GM18505 (cell line): Measurements from ENCODE around the gene RPTOR.

Experiments
- ATAC-seq: cut with Tn5 transposase; IDR thresholded peaks from one replicate; pipeline ENCODE4 v1.9.1; 2021; ENCODE audit not compliant: unreplicated experiment
- POLR2A ChIP-seq: IDR thresholded peaks from 4 replicates; pipeline ENCODE4 v1.6.1; 2011; ENCODE audit warnings: borderline replicate concordance; ENCODE audit not compliant: insufficient read depth, insufficient read length; ENCODE audit errors: extremely low read depth

Gene RPTOR

DNA sequence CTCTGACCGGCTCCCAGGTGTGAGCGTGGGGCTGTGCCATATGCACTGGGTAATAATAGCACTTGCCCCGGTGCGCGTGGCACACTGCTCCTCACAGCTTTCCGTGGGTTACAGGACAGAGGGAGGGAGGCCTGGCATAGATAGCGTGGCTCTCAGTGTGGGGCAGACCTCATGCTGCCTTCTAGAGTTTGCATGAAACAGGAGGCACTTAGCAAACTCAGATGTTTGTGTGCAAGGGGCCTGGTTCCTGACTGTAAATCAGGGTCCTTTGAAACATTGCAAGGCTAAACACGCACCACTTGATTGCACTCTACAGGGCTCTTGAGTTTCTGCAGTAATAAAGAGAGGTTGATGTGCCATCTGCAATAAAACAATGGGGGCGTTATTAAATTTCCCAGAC lies 101.7 kb downstream of the RPTOR start:
- TF ChIP-seq POLR2A: no peak
- no peak for ATAC-seq

DNA sequence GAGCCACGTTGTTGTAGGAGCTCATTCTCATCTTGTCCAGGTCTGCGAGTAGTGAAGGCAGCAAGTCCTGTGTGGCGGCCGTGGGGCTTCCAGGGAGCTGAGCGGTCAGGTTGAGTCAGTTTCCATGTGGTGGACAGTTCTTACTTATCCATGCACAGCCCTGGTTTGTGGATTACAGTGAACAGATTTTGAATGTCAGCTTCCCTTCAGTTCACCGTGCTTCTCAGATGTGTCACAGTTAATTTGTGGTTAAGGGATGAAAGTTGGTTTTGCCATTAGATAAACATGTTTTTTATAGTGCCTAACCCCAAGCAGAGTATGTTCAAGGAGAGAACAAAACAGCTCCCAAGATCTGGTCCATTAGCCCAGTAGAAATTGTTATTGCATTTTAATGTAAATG lies 103.1 kb downstream of the RPTOR start:
- TF ChIP-seq POLR2A: no peak
- no peak for ATAC-seq

DNA sequence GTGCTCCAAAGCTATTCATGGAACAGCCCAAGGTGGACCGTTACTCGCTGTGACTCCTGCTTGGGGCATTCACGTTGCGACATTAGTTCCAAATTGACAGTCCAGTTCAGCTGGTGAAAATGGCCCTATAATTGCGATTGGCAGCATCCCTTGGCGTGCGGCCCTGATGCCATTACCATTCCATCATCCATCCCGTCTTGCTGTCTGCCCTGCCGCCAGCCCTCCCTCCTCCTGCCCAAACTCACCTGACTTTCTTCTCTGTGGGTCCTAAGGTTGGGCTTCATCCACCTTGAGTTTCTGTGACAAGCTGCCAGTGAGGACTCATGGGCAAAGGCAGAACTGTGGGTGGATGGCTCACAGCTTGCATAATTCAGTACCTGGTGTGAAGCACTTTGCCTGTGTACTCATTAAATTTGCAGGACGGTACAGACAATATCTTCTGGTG lies 104.6 kb downstream of the RPTOR start:
- TF ChIP-seq POLR2A: no peak
- ATAC-seq: no peak

DNA sequence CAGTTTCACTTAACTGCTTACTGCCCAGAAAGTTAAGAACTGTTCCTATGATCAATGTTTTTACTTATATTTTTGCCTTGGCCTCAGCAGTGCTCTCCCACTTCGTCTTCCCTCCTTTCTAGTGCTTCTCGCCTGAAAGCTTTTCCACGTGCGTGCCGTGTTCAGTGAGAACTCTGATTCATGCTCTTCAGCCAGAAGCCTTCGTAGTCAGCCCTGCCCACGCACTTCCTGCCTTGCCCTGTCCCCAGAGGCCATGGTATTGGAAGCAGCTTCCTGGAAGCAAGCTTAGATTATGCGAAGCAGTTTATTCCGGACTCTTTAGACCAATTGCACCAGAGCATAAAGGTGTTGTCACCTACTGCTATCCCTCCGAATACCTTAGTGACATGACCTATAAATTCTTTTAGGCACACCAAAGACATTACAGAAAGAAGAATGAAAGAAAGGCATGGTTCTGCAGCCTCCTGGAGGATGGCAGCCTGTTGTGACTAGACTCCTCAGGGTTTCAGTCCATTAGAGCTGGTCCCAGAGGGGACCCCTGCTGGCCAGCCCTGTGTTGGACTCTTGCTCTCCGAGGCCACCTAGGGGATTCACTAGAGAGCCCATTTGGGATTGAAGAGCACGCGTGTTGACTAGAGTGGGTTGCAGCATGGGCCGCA lies 105.2 kb downstream of the RPTOR start:
- no peak for ATAC-seq
- TF ChIP-seq POLR2A: no peak

DNA sequence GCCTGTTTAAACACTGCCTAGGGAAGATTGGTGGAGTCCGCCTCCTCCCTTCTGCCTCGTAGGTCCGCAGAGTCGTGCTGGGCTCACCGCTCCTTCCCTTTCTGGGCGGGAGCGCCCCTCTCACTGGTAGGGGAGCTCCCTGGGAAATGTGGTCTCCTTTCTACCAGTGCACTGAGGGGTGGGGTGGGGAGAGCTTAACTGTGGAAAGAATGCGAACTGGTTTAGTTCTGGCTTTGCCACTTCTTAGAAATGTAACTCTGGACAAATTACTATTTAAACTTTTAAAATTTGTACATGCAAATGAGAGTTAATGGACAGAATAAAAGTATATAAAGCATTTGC lies 105.7 kb downstream of the RPTOR start:
- ATAC-seq: no peak
- no peak for TF ChIP-seq POLR2A

DNA sequence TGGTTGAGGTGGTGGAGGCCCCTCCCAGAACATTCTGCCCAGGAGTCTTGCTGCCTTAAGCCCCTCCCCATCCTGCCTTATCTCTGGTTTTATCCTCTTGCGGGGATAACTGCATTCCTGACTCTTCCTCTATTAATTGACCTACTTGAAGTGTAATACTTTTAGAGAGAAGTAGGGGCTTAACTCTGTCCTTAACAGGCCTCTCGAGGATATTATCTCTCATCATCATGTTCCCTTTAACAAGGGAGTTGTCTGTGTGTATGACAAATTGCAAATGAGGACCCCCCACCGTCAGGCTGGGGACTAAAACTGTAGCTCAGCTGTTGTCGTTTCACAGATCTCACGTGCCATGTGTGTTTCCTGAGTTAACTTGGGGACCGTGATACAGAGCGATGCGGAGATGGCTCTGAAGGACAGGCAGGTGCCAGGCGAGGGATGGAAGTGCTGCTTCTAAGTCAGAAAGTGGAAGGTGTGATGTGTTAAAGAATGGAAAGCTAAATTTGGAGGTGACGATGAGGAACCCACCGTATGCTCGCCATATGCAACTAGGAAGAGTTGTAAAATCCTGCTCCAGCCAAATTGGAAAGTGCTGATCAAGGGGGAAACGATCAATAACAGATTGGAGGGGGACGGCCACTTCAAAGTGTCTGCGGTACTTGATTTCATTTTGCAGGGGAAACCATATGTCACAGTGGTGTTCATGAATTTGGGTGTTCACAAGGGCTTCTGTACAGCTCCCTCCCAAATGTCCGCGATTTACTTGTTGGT lies 106.3 kb downstream of the RPTOR start:
- TF ChIP-seq POLR2A: no peak
- ATAC-seq: no peak

DNA sequence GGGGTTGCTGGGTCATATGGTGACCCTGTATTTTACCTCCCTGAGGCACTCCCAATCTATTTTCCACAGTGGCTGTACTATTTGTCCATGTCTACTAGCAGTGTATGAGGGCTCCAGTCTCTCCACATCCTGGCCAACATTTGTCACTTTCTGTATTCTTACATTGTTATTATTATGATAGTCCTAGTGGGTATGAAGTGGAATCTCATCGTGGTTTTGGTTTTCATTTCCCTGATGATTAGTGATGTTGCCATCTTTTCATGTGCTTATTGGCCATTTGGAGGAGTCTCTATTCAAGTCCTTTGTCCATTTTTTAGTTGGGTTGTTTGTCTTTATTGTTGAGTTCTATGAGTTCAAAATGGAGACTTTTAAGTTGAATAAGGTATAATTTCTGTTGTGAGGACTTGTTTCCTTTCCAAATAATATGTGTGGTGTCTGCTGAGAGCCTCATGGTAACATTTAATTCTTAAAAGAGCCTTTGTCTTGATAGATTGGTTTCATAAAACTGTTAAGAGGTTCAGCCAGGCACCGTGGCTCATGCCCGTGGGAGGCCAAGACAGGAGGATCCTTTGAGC lies 108.2 kb downstream of the RPTOR start:
- ATAC-seq: no peak
- no peak for TF ChIP-seq POLR2A

DNA sequence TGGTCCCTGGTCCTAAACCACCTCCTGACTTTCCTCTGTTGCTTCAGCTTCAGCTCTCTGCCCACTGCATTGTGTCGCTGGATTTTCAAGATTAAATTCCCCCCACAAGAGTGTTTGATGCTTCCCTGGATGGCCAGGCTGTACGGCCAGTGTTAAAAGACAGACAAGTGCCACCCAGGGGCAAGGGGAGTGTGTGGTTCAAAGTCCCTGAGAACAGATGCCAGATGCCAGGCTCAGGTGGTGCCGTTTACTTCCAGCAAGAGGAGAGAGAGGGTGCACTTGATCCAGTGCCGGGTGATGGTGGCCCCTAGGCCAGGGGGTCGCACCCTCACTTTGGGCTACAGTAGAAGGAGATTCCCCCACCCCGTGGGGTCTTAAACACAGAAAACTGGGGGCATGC lies 109.2 kb downstream of the RPTOR start:
- no peak for TF ChIP-seq POLR2A
- ATAC-seq: no peak

DNA sequence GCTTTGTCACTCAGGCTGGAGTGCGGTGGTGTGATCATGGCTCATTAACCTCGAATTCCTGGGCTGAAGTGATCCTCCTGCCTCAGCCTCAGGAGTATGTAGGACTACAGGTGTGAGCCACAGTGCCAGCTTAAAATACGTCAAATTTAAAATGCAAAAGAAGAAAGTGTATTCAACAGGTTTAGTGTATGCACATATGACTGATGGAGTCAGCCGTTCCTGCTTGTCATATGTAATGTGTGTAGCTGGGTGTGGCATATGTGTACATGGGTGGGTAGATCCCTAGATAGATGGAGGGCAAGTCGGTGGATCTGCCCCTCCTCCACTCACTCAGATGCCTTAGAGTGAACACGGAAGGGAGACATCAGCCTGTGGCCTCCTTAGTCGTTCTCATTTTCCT lies 111.0 kb downstream of the RPTOR start:
- no peak for TF ChIP-seq POLR2A
- ATAC-seq: no peak

DNA sequence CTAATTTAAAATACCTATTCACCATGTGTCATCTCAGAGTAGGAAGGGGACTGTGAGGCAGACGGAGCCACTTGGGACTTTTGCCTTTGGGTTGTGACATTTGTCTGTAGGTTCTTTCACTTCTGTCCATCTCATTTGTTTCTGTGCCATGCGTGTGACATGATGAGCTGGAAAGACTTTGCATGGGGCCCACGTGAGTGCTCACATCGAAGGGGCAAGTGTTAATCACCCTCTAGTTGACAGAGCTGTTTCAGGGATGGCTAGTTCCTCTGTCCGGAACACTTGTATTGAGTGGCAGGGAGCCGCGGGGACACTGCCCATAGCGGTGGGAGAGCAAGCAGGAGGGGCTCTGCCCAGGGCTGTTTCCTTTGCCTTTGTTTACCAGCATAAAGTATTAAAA lies 112.0 kb downstream of the RPTOR start:
- TF ChIP-seq POLR2A: no peak

DNA sequence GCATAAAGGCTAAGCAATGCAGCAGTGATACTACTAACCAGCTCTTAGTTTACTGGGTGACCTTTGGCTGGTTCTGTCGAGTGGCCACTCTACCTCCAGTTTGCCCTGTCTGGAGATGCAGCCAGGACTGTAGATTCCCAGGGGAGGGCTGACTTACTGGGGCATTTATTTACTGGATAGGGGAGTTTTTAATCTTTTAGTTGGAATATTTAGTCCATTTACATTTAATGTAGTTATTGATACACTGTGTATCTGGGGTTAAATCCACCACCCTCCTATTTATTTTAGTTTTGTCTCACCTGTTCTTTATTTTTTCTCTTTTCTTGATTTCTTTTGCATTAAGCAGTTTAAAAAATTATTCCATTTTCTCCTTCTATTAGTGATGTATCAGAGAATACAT lies 112.9 kb downstream of the RPTOR start:
- TF ChIP-seq POLR2A: no peak
- no peak for ATAC-seq

More for the DNA sequence above, 112.0 kb downstream of the RPTOR start:
- no peak for ATAC-seq

DNA sequence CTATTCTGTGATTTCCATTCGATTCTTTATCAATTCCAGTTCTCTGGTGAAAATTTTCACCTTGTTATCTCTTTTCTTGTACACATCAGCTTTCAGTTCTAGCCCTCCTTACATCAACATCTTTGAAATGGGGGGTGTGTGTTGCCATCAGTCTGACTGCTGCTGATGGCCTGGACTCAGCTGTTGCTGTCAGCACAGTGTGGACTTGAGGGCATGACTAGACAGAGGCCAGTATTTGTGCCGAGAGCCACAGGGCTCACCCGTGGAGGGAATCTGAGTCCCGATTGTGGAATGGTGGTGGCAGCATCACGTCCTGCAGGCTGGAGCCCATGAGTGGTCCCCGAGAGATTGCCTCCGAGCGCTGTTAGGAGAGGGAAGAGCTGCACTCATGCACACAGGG lies 114.2 kb downstream of the RPTOR start:
- no peak for TF ChIP-seq POLR2A
- no peak for ATAC-seq

DNA sequence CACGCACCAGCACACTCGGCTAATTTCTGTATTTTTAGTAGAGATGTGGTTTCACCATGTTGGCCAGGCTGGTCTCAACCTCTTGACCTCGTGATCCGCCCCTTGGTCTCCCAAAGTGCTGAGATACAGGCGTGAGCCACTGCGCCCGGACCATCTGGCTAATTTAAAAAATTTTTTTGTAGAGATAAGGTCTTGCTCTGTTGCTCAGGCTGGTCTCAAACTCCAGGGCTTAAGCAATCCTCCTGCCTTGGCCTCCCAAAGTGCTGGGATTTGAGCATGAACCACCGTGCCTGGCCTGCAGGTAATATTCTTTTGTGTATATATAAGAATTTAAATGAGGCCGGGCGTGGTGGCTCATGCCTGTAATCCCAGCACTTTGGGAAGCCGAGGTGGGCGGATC lies 115.0 kb downstream of the RPTOR start:
- TF ChIP-seq POLR2A: no peak
- no peak for ATAC-seq

DNA sequence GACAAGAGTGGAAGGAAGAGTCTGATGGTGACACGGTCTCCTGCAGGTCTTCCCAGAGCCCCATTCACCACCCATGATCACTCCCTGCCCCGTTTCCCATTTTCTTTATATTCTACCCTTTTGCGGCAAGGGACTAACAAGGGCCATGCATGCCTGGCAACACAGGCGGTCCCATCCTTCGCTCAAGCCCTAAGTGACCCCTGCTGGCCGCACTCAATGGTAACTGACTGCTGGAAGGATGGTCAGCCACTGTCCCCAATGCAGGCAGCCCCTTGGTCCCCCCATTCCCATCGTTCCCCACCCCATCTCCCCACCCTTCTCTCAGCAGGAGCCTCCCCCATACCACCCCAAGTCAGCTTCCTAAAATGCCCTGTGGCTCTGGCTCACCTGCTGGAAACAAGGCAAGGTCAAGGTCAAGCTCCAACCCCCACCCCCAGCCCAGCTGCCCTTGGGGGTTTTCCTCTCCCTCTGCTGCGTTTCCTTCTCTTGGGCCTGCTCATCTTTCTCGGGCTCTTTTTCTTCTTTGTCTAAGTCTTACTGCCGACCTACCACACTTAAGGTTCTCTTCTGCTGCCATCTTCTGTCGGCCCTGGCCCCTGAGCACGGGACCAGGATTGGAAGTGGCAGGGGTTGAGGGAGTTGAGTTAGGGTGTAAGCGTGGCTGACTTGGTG lies 116.0 kb downstream of the RPTOR start:
- TF ChIP-seq POLR2A: no peak
- no peak for ATAC-seq

DNA sequence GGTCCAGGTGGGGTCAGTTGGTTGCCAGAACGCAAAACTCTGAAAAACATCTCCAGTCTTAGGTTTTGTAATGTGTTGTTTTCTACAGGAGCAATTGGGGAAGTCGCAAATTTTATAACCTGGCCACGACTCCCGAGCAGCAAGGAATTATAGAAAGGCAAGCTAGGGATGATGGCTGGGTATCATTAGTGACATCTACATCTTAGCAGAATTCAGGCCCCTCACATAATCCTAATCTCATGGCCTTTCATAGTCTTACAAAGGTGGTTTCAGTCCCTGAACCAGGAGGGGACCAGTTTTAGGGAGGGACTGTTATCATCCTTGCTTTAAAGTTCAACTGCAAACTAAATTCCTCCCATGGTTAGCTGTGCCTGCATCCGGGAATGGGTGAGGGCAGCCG lies 117.9 kb downstream of the RPTOR start:
- ATAC-seq: no peak
- TF ChIP-seq POLR2A: no peak

DNA sequence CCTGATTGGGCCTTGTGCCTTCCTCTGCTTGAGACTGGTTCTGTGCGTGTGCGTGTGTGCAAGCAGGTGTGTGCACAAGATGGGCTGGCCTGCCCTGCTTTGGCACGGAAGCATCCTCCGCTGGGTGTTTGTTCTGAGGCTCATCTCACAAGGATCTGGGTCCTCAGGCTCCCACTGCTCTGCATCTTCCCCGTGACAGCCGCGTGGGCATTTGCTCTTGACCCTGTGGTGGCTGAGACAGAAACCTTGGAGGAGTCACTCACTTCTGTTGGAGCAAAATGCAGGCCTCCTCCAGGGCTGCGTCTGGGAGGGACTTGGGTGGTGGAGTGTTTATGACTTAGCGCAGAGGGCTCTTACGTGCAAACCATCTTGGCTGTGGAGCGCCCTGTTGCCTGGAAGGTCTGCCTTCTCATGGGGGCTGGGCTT lies 119.2 kb downstream of the RPTOR start:
- no peak for TF ChIP-seq POLR2A

More for the DNA sequence above, 119.2 kb downstream of the RPTOR start:
- ATAC-seq: no peak
